ENCODE data around the gene RGMA. TPM values are rescaled to one million over a fixed set of nuclear protein-coding genes. Genes with fewer than 3 reads are reported as not detected.

Gene RGMA
- total RNA-seq, 2 donors from 2014 or later = 37.7 to 67.1 TPM

DNA sequence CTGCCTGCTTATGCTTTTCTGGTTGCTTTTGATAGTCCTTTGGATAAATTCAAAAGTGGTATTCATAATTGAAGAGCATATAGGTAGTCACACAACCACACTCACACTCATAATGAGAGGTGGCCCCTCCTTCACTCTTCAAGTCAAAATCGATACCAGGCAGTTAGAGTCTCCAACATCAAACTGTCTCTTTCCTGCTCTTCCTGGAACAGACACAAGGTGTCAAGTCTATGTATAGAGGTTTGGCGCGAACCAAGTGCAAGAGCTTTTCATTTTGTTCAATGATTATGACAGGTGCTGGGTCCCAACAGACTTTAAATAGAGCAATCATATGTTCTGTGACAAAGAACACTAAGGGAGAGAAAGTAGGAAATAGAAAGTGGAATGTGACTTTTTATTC is 29.9 kb upstream of the RGMA start:
- Histone ChIP-seq H3K27me3 (ENCODE audit: control insufficient read depth, insufficient read depth, low read length, poor library complexity, severe bottlenecking) (no peaks in the 10 kb centered on the region), H3K36me3 (ENCODE audit: control insufficient read depth, insufficient read depth, low read length) (no peaks in the 10 kb centered on the region), H3K9ac (ENCODE audit: extremely low read depth, low read length, poor library complexity, severe bottlenecking) (no peak overlapping the region), H3K9me3 (ENCODE audit: control insufficient read depth, low read length) (no peaks in the 10 kb centered on the region), H3K4me3 (ENCODE audit: low read length) (no peak overlapping the region), H3K4me1 (ENCODE audit: control insufficient read depth, insufficient read depth, low read length) (no peaks in the 10 kb centered on the region), H3K27ac (ENCODE audit: low read depth, low read length) (no peak overlapping the region)
- no peaks in the 10 kb centered on the region for H3K9me3 Mint-ChIP-seq
- TF ChIP-seq, protein P1, sequence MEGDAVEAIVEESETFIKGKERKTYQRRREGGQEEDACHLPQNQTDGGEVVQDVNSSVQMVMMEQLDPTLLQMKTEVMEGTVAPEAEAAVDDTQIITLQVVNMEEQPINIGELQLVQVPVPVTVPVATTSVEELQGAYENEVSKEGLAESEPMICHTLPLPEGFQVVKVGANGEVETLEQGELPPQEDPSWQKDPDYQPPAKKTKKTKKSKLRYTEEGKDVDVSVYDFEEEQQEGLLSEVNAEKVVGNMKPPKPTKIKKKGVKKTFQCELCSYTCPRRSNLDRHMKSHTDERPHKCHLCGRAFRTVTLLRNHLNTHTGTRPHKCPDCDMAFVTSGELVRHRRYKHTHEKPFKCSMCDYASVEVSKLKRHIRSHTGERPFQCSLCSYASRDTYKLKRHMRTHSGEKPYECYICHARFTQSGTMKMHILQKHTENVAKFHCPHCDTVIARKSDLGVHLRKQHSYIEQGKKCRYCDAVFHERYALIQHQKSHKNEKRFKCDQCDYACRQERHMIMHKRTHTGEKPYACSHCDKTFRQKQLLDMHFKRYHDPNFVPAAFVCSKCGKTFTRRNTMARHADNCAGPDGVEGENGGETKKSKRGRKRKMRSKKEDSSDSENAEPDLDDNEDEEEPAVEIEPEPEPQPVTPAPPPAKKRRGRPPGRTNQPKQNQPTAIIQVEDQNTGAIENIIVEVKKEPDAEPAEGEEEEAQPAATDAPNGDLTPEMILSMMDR (conservative IDR thresholded peaks at IDR 0.05) = peak; percentile 15
- H3K27ac Mint-ChIP-seq = no peak overlapping the region
- WGBS, 2 experiments (ENCODE audit: insufficient coverage in 1 of 2, insufficient read length in 1 of 2) = 95 to 100% methylated on average over 3 of the region's 3 CpGs
- no peaks in the 10 kb centered on the region for H3K36me3 Mint-ChIP-seq (ENCODE audit: low read depth)
- H3K27me3 Mint-ChIP-seq (ENCODE audit: insufficient read depth) = peaks cover 13% of the 10 kb centered on the region
- H3K4me3 Mint-ChIP-seq = no peak overlapping the region
- no peaks in the 10 kb centered on the region for H3K4me1 Mint-ChIP-seq
- DNase-seq = no peak

- peaks cover 48% of the 10 kb centered on the region for H3K27me3 Mint-ChIP-seq (ENCODE audit: insufficient read depth)
- peaks cover 4% of the 10 kb centered on the region for H3K4me1 Mint-ChIP-seq
- Histone ChIP-seq H3K9me3 (ENCODE audit: control insufficient read depth, low read length) (no peaks in the 10 kb centered on the region), H3K27ac (ENCODE audit: low read depth, low read length) (no peak overlapping the region), H3K9ac (ENCODE audit: extremely low read depth, low read length, poor library complexity, severe bottlenecking) (no peak overlapping the region), H3K36me3 (ENCODE audit: control insufficient read depth, insufficient read depth, low read length) (no peaks in the 10 kb centered on the region), H3K4me3 (ENCODE audit: low read length) (no peak overlapping the region), H3K27me3 (ENCODE audit: control insufficient read depth, insufficient read depth, low read length, poor library complexity, severe bottlenecking) (no peaks in the 10 kb centered on the region), H3K4me1 (ENCODE audit: control insufficient read depth, insufficient read depth, low read length) (no peaks in the 10 kb centered on the region)
- 92 to 94% methylated on average over 5 of the region's 5 CpGs for WGBS, 2 experiments (ENCODE audit: insufficient coverage in 1 of 2, insufficient read length in 1 of 2)
- no peaks in the 10 kb centered on the region for H3K9me3 Mint-ChIP-seq
- TF ChIP-seq, protein P1 (conservative IDR thresholded peaks at IDR 0.05) = no peak
- no peak overlapping the region for H3K27ac Mint-ChIP-seq
- no peak overlapping the region for H3K4me3 Mint-ChIP-seq
- peaks cover 4% of the 10 kb centered on the region for H3K36me3 Mint-ChIP-seq (ENCODE audit: low read depth)
- no peak for DNase-seq
Measured at GRCh38 chr15:93111451-93111850, 22.4 kb upstream of the RGMA start.

- Histone ChIP-seq H3K9ac (ENCODE audit: extremely low read depth, low read length, poor library complexity, severe bottlenecking) (no peak overlapping the region), H3K36me3 (ENCODE audit: control insufficient read depth, insufficient read depth, low read length) (no peaks in the 10 kb centered on the region), H3K27me3 (ENCODE audit: control insufficient read depth, insufficient read depth, low read length, poor library complexity, severe bottlenecking) (no peaks in the 10 kb centered on the region), H3K27ac (ENCODE audit: low read depth, low read length) (no peak overlapping the region), H3K4me1 (ENCODE audit: control insufficient read depth, insufficient read depth, low read length) (no peaks in the 10 kb centered on the region), H3K4me3 (ENCODE audit: low read length) (no peak overlapping the region), H3K9me3 (ENCODE audit: control insufficient read depth, low read length) (no peaks in the 10 kb centered on the region)
- H3K27me3 Mint-ChIP-seq (ENCODE audit: insufficient read depth) = peaks cover 43% of the 10 kb centered on the region
- H3K4me3 Mint-ChIP-seq = no peak overlapping the region
- peaks cover 12% of the 10 kb centered on the region for H3K4me1 Mint-ChIP-seq
- WGBS, 2 experiments (ENCODE audit: insufficient coverage in 1 of 2, insufficient read length in 1 of 2) = 91 to 96% methylated on average over 2 to 5 of the region's 5 CpGs
- TF ChIP-seq, protein P1 (conservative IDR thresholded peaks at IDR 0.05) = no peak
- H3K36me3 Mint-ChIP-seq (ENCODE audit: low read depth) = peaks cover 4% of the 10 kb centered on the region
- DNase-seq = no peak
- no peaks in the 10 kb centered on the region for H3K9me3 Mint-ChIP-seq
- no peak overlapping the region for H3K27ac Mint-ChIP-seq
Measured at GRCh38 chr15:93110502-93111040, 21.6 kb upstream of the RGMA start.

Measured in endodermal cell (in vitro differentiated cells).